Measurements from ENCODE around the gene SNAI3.

DNA sequence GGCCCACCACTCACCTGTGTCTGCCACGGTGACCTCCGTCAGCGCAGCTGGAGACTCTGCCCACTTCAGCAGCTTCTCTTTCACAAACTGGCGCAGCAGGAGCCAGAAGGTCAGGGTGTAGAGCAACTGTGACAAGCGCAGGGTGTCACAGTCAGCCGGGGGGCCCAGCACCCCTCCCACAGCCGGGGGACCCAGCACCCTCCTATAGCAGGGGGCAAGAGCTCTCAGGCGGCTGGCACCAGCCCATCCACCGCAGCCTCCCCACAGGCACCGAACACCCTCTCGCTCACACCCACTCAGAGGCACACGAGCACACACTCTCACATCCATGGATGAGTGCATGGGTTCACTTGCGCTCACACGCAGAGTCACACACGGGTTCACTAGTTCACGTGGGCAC, 48.8 kb upstream of the SNAI3 start:
- TF ChIP-seq, protein P1, sequence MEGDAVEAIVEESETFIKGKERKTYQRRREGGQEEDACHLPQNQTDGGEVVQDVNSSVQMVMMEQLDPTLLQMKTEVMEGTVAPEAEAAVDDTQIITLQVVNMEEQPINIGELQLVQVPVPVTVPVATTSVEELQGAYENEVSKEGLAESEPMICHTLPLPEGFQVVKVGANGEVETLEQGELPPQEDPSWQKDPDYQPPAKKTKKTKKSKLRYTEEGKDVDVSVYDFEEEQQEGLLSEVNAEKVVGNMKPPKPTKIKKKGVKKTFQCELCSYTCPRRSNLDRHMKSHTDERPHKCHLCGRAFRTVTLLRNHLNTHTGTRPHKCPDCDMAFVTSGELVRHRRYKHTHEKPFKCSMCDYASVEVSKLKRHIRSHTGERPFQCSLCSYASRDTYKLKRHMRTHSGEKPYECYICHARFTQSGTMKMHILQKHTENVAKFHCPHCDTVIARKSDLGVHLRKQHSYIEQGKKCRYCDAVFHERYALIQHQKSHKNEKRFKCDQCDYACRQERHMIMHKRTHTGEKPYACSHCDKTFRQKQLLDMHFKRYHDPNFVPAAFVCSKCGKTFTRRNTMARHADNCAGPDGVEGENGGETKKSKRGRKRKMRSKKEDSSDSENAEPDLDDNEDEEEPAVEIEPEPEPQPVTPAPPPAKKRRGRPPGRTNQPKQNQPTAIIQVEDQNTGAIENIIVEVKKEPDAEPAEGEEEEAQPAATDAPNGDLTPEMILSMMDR (IDR thresholded peaks at IDR 0.05): no peak
- TF ChIP-seq POLR2A (IDR thresholded peaks at IDR 0.05): no peak

Measured in esophagus squamous epithelium (tissue), 4 donors.